Measurements from ENCODE around the gene NLRP8. TPM values are rescaled to one million over a fixed set of nuclear protein-coding genes. Genes with fewer than 3 reads are reported as not detected.

NLRP8 gene
- polyA plus RNA-seq, 1 donor from 2014 or later = not detected

- Histone ChIP-seq H3K9me2 (ENCODE audit: insufficient read depth, low read length) (no peaks in the 10 kb centered on the region), H3K9me3 (ENCODE audit: low read length) (no peaks in the 10 kb centered on the region), H2AFZ (ENCODE audit: low read depth, low read length) (no peak overlapping the region), H3K27me3 (ENCODE audit: insufficient read depth, low read depth, low read length) (no peaks in the 10 kb centered on the region), H3K79me2 (replicated peaks; ENCODE audit: insufficient read depth, low read length) (no peaks in the 10 kb centered on the region), H3K9ac (ENCODE audit: low read length) (no peak overlapping the region), H3K4me2 (ENCODE audit: low read length) (no peak overlapping the region), H3K36me3 (ENCODE audit: insufficient read depth, low read length) (no peaks in the 10 kb centered on the region), H3K4me3 (ENCODE audit: low read length) (no peak overlapping the region), H3K27ac (ENCODE audit: low read length) (no peak overlapping the region), H3F3A (ENCODE audit: insufficient read depth, low read length, poor library complexity, severe bottlenecking) (no peaks in the 10 kb centered on the region), H4K20me1 (ENCODE audit: insufficient read depth) (no peaks in the 10 kb centered on the region)
- TF ChIP-seq RAD21 (conservative IDR thresholded peaks at IDR 0.05) (no peak), SMC3 (conservative IDR thresholded peaks at IDR 0.05; ENCODE audit: poor library complexity) (no peak), REST (IDR thresholded peaks at IDR 0.05; ENCODE audit: borderline replicate concordance) (no peak)
Measured at GRCh38 chr19:55985254-55985653, 37.6 kb downstream of the NLRP8 start.

GRCh38 chr19:55986487-55986886, 38.9 kb downstream of the NLRP8 start, which contains the start of gene NLRP5:
NLRP5 (plus strand) TSS chr19:55986775.
- Histone ChIP-seq H3K4me2 (ENCODE audit: low read length) (no peak within 1 kb of the TSS), H3F3A (ENCODE audit: insufficient read depth, low read length, poor library complexity, severe bottlenecking) (no peaks in the 10 kb centered on the region), H3K9ac (ENCODE audit: low read length) (no peak within 1 kb of the TSS), H3K9me3 (ENCODE audit: low read length) (no peaks in the 10 kb centered on the region), H3K27me3 (ENCODE audit: insufficient read depth, low read depth, low read length) (no peaks in the 10 kb centered on the region), H2AFZ (ENCODE audit: low read depth, low read length) (no peak within 1 kb of the TSS), H4K20me1 (ENCODE audit: insufficient read depth) (no peaks in the 10 kb centered on the region), H3K79me2 (replicated peaks; ENCODE audit: insufficient read depth, low read length) (no peaks in the 10 kb centered on the region), H3K9me2 (ENCODE audit: insufficient read depth, low read length) (no peaks in the 10 kb centered on the region), H3K4me3 (ENCODE audit: low read length) (no peak within 1 kb of the TSS), H3K27ac (ENCODE audit: low read length) (no peak within 1 kb of the TSS), H3K36me3 (ENCODE audit: insufficient read depth, low read length) (no peaks in the 10 kb centered on the region)
- TF ChIP-seq TAF1 (IDR thresholded peaks at IDR 0.05; ENCODE audit: low read depth) (no peak), POLR2AphosphoS5 (IDR thresholded peaks at IDR 0.05) (no peak)

DNA sequence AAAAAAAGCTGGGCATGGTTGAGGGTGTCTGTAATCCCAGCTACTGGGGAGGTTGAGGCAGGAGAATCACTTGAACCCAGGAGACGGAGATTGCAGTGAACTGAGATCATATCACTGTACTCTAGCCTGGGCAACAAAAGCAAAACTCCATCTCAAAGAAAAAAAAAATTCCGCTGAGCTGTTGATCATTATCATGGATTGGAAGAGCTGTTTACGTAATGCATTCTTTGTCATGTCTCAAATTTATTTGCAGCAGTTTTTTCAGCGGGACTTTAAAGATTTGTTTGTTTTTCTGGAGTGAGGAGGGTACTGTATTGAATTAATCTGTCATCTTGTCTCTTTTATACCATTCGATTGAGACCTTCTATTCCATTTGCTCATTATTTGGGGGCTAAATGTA, 43.2 kb downstream of the NLRP8 start:
- Histone ChIP-seq H3K9me3 (ENCODE audit: low read length) (no peaks in the 10 kb centered on the region), H3K36me3 (ENCODE audit: insufficient read depth, low read length) (no peaks in the 10 kb centered on the region), H3K4me3 (ENCODE audit: low read length) (no peak overlapping the region), H2AFZ (ENCODE audit: low read depth, low read length) (no peak overlapping the region), H3K9me2 (ENCODE audit: insufficient read depth, low read length) (no peaks in the 10 kb centered on the region), H3K9ac (ENCODE audit: low read length) (no peak overlapping the region), H3K27me3 (ENCODE audit: insufficient read depth, low read depth, low read length) (no peaks in the 10 kb centered on the region), H3K79me2 (replicated peaks; ENCODE audit: insufficient read depth, low read length) (no peaks in the 10 kb centered on the region), H3K4me2 (ENCODE audit: low read length) (no peak overlapping the region), H3K27ac (ENCODE audit: low read length) (no peak overlapping the region), H3F3A (ENCODE audit: insufficient read depth, low read length, poor library complexity, severe bottlenecking) (no peaks in the 10 kb centered on the region), H4K20me1 (ENCODE audit: insufficient read depth) (no peaks in the 10 kb centered on the region)
- TF ChIP-seq RAD21 (conservative IDR thresholded peaks at IDR 0.05) (no peak), EP300 (conservative IDR thresholded peaks at IDR 0.05; ENCODE audit: poor library complexity, severe bottlenecking) (no peak)
- TF ChIP-seq, protein P1, sequence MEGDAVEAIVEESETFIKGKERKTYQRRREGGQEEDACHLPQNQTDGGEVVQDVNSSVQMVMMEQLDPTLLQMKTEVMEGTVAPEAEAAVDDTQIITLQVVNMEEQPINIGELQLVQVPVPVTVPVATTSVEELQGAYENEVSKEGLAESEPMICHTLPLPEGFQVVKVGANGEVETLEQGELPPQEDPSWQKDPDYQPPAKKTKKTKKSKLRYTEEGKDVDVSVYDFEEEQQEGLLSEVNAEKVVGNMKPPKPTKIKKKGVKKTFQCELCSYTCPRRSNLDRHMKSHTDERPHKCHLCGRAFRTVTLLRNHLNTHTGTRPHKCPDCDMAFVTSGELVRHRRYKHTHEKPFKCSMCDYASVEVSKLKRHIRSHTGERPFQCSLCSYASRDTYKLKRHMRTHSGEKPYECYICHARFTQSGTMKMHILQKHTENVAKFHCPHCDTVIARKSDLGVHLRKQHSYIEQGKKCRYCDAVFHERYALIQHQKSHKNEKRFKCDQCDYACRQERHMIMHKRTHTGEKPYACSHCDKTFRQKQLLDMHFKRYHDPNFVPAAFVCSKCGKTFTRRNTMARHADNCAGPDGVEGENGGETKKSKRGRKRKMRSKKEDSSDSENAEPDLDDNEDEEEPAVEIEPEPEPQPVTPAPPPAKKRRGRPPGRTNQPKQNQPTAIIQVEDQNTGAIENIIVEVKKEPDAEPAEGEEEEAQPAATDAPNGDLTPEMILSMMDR (IDR thresholded peaks at IDR 0.05; ENCODE audit: poor library complexity, severe bottlenecking) = no peak

All from neural cell (in vitro differentiated cells).